ENCODE data around the gene CLDN4. TPM values are rescaled to one million over a fixed set of nuclear protein-coding genes. Genes with fewer than 3 reads are reported as not detected.

CLDN4 gene
- total and polyA plus RNA-seq, 9 of the 15 experiments (the other 6 are each of a cell fraction or from before 2014, with no cell fraction given), result 0.05 to 0.60 (median 0.06) TPM; not detected in 3

GRCh38 chr7:73872056-73872908 is 41.5 kb downstream of the CLDN4 start:
- H3K4me3 ChIP-seq, result no peak overlapping the region
- CTCF ChIA-PET (ENCODE audit: low intra/inter-chr PET ratio), result interaction anchor here (0.7 kb wide), 1 partner anchor 107 kb away, joined by 3 read pairs; no protein-coding TSS in a partner anchor
- H3K36me3 ChIP-seq (ENCODE audit: control insufficient read depth, insufficient read depth, low read length), result no peaks in the 10 kb centered on the region
- BruUV-seq (replicated peaks), result no TSS peak
- peaks cover 9 to 58% of the 10 kb centered on the region in 2 experiments; a peak in 3 of 5 replicates for H3K27me3 ChIP-seq (ENCODE audit: control insufficient read depth in 2 of 2, insufficient read depth in 2 of 2, low read length in 2 of 2)
- POLR2A ChIA-PET, result interaction anchor here (1.6 to 2.5 kb wide), 2 partner anchors 8 to 13 kb away, joined by 4 to 15 read pairs; no protein-coding TSS in a partner anchor
- H4K20me1 ChIP-seq (replicated peaks; ENCODE audit: control insufficient read depth, insufficient read depth, low read length), result peaks cover 22% of the 10 kb centered on the region
- intact Hi-C loops (cut with micrococcal nuclease) (loop anchor here (5.0 kb wide), 1 partner anchor 145 kb away; no protein-coding TSS in a partner anchor), in situ Hi-C loops (cut with MboI) (loop anchor here (5.0 to 10.0 kb wide), 2 partner anchors 333 to 515 kb away; no protein-coding TSS in a partner anchor)
- H3K9me1 ChIP-seq (ENCODE audit: control insufficient read depth, insufficient read depth, low read length), result no peaks in the 10 kb centered on the region
- no peaks in the 10 kb centered on the region for H3K79me2 ChIP-seq (ENCODE audit: control insufficient read depth, insufficient read depth, low read length)
- FAIRE-seq (no peak), DNase-seq (ENCODE audit: extremely low read depth in 1 of 4, low spot score in 3 of 4) (no peak), ATAC-seq (no peak)
- WGBS (ENCODE audit: insufficient coverage, low coverage, missing lambda C conversion rate), result 7% methylated on average over 13 of the region's 13 CpGs
- no peak overlapping the region for H2AFZ ChIP-seq (ENCODE audit: low read depth, low read length)
- no peaks in the 10 kb centered on the region for H3K9me3 ChIP-seq (replicated peaks; ENCODE audit: control insufficient read depth, insufficient read depth, low read depth, low read length)
- no peak overlapping the region for H3K4me2 ChIP-seq (ENCODE audit: insufficient read depth, low read length)
- no peak overlapping the region for H3K27ac ChIP-seq (ENCODE audit: extremely low read depth, low read depth, low read length)
- H3K9ac ChIP-seq (ENCODE audit: insufficient read depth in 1 of 2, low read depth in 2 of 2, low read length in 2 of 2), result no peak overlapping the region
- H3K4me1 ChIP-seq (replicated peaks in 1 of 2; ENCODE audit: control insufficient read depth in 2 of 2, insufficient read depth in 2 of 2, low read length in 2 of 2), result peaks cover 0 to 28% of the 10 kb centered on the region in 2 experiments; a peak in 3 of 5 replicates
- TF ChIP-seq POLR2G (IDR thresholded peaks at IDR 0.05; ENCODE audit: low read depth, low read length) (no peak), HES1 (IDR thresholded peaks at IDR 0.05; ENCODE audit: low read depth) (no peak), XRCC4 (IDR thresholded peaks at IDR 0.05; ENCODE audit: extremely low read depth, insufficient read depth, insufficient read length) (no peak), DMBX1 (CRISPR knock-in tag; IDR thresholded peaks at IDR 0.05; ENCODE audit: borderline replicate concordance) (no peak), ZBTB43 (CRISPR knock-in tag; IDR thresholded peaks at IDR 0.05) (no peak), SNRNP70 (optimal IDR thresholded peaks at IDR 0.05; ENCODE audit: low read depth, low read length) (no peak), HDAC1 (IDR thresholded peaks at IDR 0.05) (0 out of 4 replicates have a peak, but pooled peaks of 1 of the 2 experiments have one; percentile 19), E4F1 (CRISPR knock-in tag; IDR thresholded peaks at IDR 0.05; ENCODE audit: borderline replicate concordance) (no peak), AFF1 (IDR thresholded peaks at IDR 0.05; ENCODE audit: low read depth in 1 of 2, partially characterized antibody in 2 of 2) (no peak), KDM1A (IDR thresholded peaks at IDR 0.05) (peak in 1 of 2 experiments; percentile 52; a peak in 1 of 4 replicates), ZNF224 (CRISPR knock-in tag; IDR thresholded peaks at IDR 0.05) (no peak)

Data from K562 (cell line).